ENCODE data around the gene ZBTB5. TPM values are rescaled to one million over a fixed set of nuclear protein-coding genes. Genes with fewer than 3 reads are reported as not detected.

ZBTB5 gene
- total and polyA plus RNA-seq, 2 of the 13 experiments (the other 11 are each of a cell fraction or from before 2014, with no cell fraction given) = 12.5 to 20.5 TPM

- TF ChIP-seq ZEB1 (IDR thresholded peaks at IDR 0.05; ENCODE audit: insufficient replicate concordance, low read depth) = no peak
- no peak; the same call in 1 of the 2 replicates for TF ChIP-seq ERF (CRISPR knock-in tag; IDR thresholded peaks at IDR 0.05)
- no peak for TF ChIP-seq CBX2 (IDR thresholded peaks at IDR 0.05; ENCODE audit: low read depth, low read length)
- TF ChIP-seq CBX2 (CRISPR knock-in tag; IDR thresholded peaks at IDR 0.05; ENCODE audit: low read depth) = no peak
- TF ChIP-seq ELF4 (CRISPR knock-in tag; IDR thresholded peaks at IDR 0.05; ENCODE audit: borderline replicate concordance) = no peak
- peak; percentile 58 for TF ChIP-seq PAXIP1 (CRISPR knock-in tag; conservative IDR thresholded peaks at IDR 0.05)
- TF ChIP-seq, protein P1, sequence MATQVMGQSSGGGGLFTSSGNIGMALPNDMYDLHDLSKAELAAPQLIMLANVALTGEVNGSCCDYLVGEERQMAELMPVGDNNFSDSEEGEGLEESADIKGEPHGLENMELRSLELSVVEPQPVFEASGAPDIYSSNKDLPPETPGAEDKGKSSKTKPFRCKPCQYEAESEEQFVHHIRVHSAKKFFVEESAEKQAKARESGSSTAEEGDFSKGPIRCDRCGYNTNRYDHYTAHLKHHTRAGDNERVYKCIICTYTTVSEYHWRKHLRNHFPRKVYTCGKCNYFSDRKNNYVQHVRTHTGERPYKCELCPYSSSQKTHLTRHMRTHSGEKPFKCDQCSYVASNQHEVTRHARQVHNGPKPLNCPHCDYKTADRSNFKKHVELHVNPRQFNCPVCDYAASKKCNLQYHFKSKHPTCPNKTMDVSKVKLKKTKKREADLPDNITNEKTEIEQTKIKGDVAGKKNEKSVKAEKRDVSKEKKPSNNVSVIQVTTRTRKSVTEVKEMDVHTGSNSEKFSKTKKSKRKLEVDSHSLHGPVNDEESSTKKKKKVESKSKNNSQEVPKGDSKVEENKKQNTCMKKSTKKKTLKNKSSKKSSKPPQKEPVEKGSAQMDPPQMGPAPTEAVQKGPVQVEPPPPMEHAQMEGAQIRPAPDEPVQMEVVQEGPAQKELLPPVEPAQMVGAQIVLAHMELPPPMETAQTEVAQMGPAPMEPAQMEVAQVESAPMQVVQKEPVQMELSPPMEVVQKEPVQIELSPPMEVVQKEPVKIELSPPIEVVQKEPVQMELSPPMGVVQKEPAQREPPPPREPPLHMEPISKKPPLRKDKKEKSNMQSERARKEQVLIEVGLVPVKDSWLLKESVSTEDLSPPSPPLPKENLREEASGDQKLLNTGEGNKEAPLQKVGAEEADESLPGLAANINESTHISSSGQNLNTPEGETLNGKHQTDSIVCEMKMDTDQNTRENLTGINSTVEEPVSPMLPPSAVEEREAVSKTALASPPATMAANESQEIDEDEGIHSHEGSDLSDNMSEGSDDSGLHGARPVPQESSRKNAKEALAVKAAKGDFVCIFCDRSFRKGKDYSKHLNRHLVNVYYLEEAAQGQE (IDR thresholded peaks at IDR 0.05; ENCODE audit: borderline replicate concordance in 1 of 2, low read depth in 1 of 2, low read length in 2 of 2) = no peak
- TF ChIP-seq CENPX (CRISPR knock-in tag; IDR thresholded peaks at IDR 0.05) = no peak
- TF ChIP-seq WIZ (CRISPR knock-in tag; IDR thresholded peaks at IDR 0.05) = no peak
- 0 out of 2 replicates have a peak, but pooled peaks have one; percentile 23 for TF ChIP-seq RAD21 (CRISPR knock-in tag; IDR thresholded peaks at IDR 0.05)
- TF ChIP-seq HOXA9 (CRISPR knock-in tag; IDR thresholded peaks at IDR 0.05; ENCODE audit: borderline replicate concordance) = no peak
- peak; percentile 54 for TF ChIP-seq ZNF574 (CRISPR knock-in tag; IDR thresholded peaks at IDR 0.05)
- TF ChIP-seq, protein P2, sequence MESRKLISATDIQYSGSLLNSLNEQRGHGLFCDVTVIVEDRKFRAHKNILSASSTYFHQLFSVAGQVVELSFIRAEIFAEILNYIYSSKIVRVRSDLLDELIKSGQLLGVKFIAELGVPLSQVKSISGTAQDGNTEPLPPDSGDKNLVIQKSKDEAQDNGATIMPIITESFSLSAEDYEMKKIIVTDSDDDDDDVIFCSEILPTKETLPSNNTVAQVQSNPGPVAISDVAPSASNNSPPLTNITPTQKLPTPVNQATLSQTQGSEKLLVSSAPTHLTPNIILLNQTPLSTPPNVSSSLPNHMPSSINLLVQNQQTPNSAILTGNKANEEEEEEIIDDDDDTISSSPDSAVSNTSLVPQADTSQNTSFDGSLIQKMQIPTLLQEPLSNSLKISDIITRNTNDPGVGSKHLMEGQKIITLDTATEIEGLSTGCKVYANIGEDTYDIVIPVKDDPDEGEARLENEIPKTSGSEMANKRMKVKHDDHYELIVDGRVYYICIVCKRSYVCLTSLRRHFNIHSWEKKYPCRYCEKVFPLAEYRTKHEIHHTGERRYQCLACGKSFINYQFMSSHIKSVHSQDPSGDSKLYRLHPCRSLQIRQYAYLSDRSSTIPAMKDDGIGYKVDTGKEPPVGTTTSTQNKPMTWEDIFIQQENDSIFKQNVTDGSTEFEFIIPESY (CRISPR knock-in tag; IDR thresholded peaks at IDR 0.05) = no peak
- no peak for TF ChIP-seq E2F2 (CRISPR knock-in tag; IDR thresholded peaks at IDR 0.05; ENCODE audit: borderline replicate concordance)
- TF ChIP-seq SMARCE1 (IDR thresholded peaks at IDR 0.05; ENCODE audit: borderline replicate concordance) = no peak
Measured at GRCh38 chr9:37410969-37411785, 54.1 kb downstream of the ZBTB5 start (continued).

Data from HepG2 (cell line).